RWPE2 (cell line): ENCODE results near the gene PSME3.

Source experiments
- ATAC-seq: fragments of 200-7000 bp; cut with Tn5 transposase; 3 replicates; pipeline ENCODE4 v1.9.1; 2021; ENCODE audit warnings: low read depth
- DNase-seq: peaks from one replicate; pipeline ENCODE4 v3.0.0-alpha.2; 2020; ENCODE audit warnings: low spot score
- H3K27ac ChIP-seq: fragments of 450-650 bp; 2 replicates; pipeline ENCODE4 v1.5.1; 2017; ENCODE audit warnings: mild to moderate bottlenecking; ENCODE audit not compliant: poor library complexity, severe bottlenecking
- H3K27me3 ChIP-seq: fragments of 250-450 bp; sonication (Bioruptor Pico); 2 replicates; pipeline ENCODE4 v1.5.1; 2021; ENCODE audit warnings: mild to moderate bottlenecking, moderate library complexity; ENCODE audit not compliant: insufficient read depth, poor library complexity, severe bottlenecking
- H3K36me3 ChIP-seq: fragments of 250-450 bp; sonication (Bioruptor Pico); 2 replicates; pipeline ENCODE4 v1.5.1; 2020; ENCODE audit warnings: low read depth, mild to moderate bottlenecking, moderate library complexity
- H3K4me1 ChIP-seq: fragments of 250-450 bp; sonication (Bioruptor Pico); 2 replicates; pipeline ENCODE4 v1.5.1; 2021; ENCODE audit warnings: mild to moderate bottlenecking, moderate library complexity; ENCODE audit not compliant: insufficient read depth, poor library complexity, severe bottlenecking
- H3K4me3 ChIP-seq: fragments of 250-450 bp; sonication (Bioruptor Pico); 2 replicates; pipeline ENCODE4 v1.5.1; 2021; ENCODE audit warnings: mild to moderate bottlenecking, moderate library complexity; ENCODE audit not compliant: severe bottlenecking
- H3K9me3 ChIP-seq: fragments of 250-450 bp; sonication (Bioruptor Pico); 2 replicates; pipeline ENCODE4 v1.5.1; 2021; ENCODE audit warnings: mild to moderate bottlenecking, moderate library complexity; ENCODE audit not compliant: severe bottlenecking
- CTCF ChIP-seq: fragments of 450-650 bp; IDR thresholded peaks from one replicate; pipeline ENCODE4 v1.5.1; 2017; ENCODE audit warnings: mild to moderate bottlenecking, moderate library complexity; ENCODE audit not compliant: poor library complexity, severe bottlenecking

Gene PSME3

GRCh38 chr17:42818379-42818778 lies 14.8 kb upstream of the PSME3 start:
- H3K9me3 ChIP-seq, result no peaks in the 10 kb centered on the region
- no peak for TF ChIP-seq CTCF
- H3K27ac ChIP-seq, result no peak overlapping the region
- DNase-seq (no peak), ATAC-seq (no peak)
- H3K4me3 ChIP-seq, result no peak overlapping the region
- H3K4me1 ChIP-seq, result peaks cover 10% of the 10 kb centered on the region
- H3K27me3 ChIP-seq, result no peaks in the 10 kb centered on the region
- H3K36me3 ChIP-seq, result peaks cover 98% of the 10 kb centered on the region

GRCh38 chr17:42819939-42820535 lies 13.2 kb upstream of the PSME3 start:
- DNase-seq, result no peak
- ATAC-seq, result no peak
- Histone ChIP-seq H3K4me3 (no peak overlapping the region), H3K36me3 (peaks cover 82% of the 10 kb centered on the region), H3K27me3 (no peaks in the 10 kb centered on the region), H3K27ac (no peak overlapping the region), H3K4me1 (peaks cover 10% of the 10 kb centered on the region), H3K9me3 (no peaks in the 10 kb centered on the region)
- peak; percentile 66 for TF ChIP-seq CTCF

- Histone ChIP-seq H3K4me3 (no peak overlapping the region), H3K27me3 (no peaks in the 10 kb centered on the region), H3K36me3 (peaks cover 71% of the 10 kb centered on the region), H3K9me3 (no peaks in the 10 kb centered on the region), H3K27ac (no peak overlapping the region), H3K4me1 (peaks cover 6% of the 10 kb centered on the region)
- no peak for TF ChIP-seq CTCF
- ATAC-seq (no peak), DNase-seq (no peak)
These were observed 12.0 kb upstream of the PSME3 start for GRCh38 chr17:42821176-42821575.

- Histone ChIP-seq H3K27me3 (no peaks in the 10 kb centered on the region), H3K36me3 (peaks cover 8% of the 10 kb centered on the region; the same call in 1 of the 2 replicates), H3K27ac (no peak overlapping the region), H3K4me1 (peaks cover 11% of the 10 kb centered on the region), H3K9me3 (no peaks in the 10 kb centered on the region), H3K4me3 (no peak overlapping the region)
- DNase-seq (no peak), ATAC-seq (no peak)
- TF ChIP-seq CTCF, result no peak
These were observed 5.7 kb upstream of the PSME3 start for GRCh38 chr17:42827472-42827871.

- Histone ChIP-seq H3K27me3 (no peaks in the 10 kb centered on the region), H3K4me3 (no peak overlapping the region), H3K36me3 (peaks cover 18% of the 10 kb centered on the region), H3K27ac (no peak overlapping the region), H3K9me3 (no peaks in the 10 kb centered on the region), H3K4me1 (peaks cover 12% of the 10 kb centered on the region)
- ATAC-seq (no peak), DNase-seq (no peak)
- no peak for TF ChIP-seq CTCF
These were observed 2.2 kb upstream of the PSME3 start for GRCh38 chr17:42830971-42831370.
